ENCODE data around the gene GRK2.
A peak's percentile ranks its signal among the peaks of the same experiment; 100 is the strongest.

The GRK2 gene

DNA sequence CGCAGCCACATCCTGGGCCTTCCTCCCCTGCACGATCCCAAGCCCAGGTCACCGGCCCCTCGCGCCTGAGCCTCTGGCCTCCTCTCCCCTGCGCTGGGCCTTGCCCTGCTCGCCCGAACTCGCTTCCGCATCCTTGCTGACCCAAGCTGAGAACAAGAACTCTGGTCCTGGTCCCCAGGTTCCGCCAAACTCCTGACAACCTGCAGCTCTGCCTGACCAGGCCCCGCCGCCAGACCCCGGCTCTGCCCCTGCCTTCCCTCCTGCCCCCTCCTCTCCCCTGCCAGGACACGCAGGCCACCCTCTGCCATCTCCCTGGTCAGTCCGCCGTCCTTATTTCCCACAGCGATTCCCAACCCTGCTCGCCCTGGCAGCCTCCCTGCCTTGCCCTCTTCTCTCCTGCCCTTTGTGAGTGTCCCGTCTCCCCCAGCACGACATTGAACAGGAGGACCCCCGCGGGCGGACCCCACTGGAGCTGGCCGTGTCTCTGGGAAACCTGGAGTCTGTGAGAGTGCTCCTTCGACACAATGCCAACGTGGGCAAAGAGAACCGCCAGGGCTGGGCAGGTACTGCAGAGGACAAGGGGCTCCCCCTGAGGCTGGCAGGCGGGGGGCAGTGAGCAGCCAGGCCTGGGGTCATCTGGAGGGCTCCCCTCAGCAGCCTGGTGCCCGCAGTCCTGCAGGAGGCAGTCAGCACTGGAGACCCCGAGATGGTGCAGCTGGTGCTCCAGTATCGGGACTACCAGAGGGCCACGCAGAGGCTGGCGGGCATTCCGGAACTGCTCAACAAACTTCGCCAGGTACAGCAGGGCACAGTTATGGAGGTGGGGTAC is 23.6 kb downstream of the GRK2 start:
- Histone ChIP-seq H3K36me3 (ENCODE audit: control insufficient read depth, insufficient read depth, low read length) (peaks cover 27% of the 10 kb centered on the region), H3K27me3 (replicated peaks; ENCODE audit: control insufficient read depth, insufficient read depth, low read length) (no peaks in the 10 kb centered on the region), H3K4me3 (replicated peaks; ENCODE audit: low read depth, low read length) (peak overlapping the region; percentile 85)
- peak; percentile 21 for DNase-seq (ENCODE audit: extremely low read depth, insufficient read length)
- TF ChIP-seq, protein P1, sequence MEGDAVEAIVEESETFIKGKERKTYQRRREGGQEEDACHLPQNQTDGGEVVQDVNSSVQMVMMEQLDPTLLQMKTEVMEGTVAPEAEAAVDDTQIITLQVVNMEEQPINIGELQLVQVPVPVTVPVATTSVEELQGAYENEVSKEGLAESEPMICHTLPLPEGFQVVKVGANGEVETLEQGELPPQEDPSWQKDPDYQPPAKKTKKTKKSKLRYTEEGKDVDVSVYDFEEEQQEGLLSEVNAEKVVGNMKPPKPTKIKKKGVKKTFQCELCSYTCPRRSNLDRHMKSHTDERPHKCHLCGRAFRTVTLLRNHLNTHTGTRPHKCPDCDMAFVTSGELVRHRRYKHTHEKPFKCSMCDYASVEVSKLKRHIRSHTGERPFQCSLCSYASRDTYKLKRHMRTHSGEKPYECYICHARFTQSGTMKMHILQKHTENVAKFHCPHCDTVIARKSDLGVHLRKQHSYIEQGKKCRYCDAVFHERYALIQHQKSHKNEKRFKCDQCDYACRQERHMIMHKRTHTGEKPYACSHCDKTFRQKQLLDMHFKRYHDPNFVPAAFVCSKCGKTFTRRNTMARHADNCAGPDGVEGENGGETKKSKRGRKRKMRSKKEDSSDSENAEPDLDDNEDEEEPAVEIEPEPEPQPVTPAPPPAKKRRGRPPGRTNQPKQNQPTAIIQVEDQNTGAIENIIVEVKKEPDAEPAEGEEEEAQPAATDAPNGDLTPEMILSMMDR (IDR thresholded peaks at IDR 0.05; ENCODE audit: insufficient read depth, low read length, poor library complexity, severe bottlenecking) = no peak

GRCh38 chr11:67290801-67291200 is 24.5 kb downstream of the GRK2 start:
- Histone ChIP-seq H3K36me3 (ENCODE audit: control insufficient read depth, insufficient read depth, low read length) (peaks cover 21% of the 10 kb centered on the region), H3K4me3 (replicated peaks; ENCODE audit: low read depth, low read length) (no peak overlapping the region), H3K27me3 (replicated peaks; ENCODE audit: control insufficient read depth, insufficient read depth, low read length) (no peaks in the 10 kb centered on the region)
- DNase-seq (ENCODE audit: extremely low read depth, insufficient read length) = no peak
- TF ChIP-seq, protein P1 (IDR thresholded peaks at IDR 0.05; ENCODE audit: insufficient read depth, low read length, poor library complexity, severe bottlenecking) = no peak

DNA sequence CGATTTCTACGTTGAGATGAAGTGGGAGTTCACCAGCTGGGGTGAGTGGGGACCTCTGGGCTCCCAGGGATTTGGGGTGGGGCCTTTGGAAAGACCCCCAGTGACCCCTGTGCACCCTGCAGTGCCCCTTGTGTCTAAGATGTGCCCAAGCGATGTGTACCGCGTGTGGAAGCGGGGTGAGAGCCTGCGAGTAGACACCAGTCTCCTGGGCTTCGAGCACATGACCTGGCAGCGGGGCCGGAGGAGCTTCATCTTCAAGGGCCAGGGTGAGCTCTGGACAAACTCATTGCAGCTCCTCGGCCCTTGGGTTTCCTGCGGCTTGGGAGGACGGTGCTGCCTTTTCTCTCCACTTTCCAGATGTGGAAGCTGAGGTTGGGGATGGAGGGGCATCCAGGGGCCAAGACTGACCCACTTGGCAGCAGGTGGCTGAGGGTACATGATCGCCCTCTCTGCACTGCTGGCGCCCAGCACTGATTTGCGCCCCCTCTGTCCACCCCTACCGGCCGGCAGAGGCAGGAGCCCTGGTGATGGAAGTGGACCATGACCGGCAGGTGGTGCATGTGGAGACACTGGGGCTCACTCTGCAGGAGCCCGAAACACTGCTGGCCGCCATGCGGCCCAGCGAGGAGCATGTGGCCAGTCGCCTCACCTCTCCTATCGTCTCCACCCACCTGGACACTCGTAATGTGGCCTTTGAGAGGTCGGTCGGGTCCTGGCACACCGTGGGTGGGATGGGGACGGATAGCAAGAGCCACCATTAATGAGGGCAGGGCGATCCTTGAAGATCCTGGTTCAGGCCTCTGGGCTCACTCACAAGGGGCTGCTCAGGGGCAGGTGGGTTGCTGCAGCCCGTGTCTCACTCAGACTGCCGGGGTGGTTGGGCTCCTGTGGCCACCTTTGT is 25.5 kb downstream of the GRK2 start:
- TF ChIP-seq, protein P1 (IDR thresholded peaks at IDR 0.05; ENCODE audit: insufficient read depth, low read length, poor library complexity, severe bottlenecking) = no peak
- no peaks in the 10 kb centered on the region for H3K27me3 ChIP-seq (replicated peaks; ENCODE audit: control insufficient read depth, insufficient read depth, low read length)
- peaks cover 16% of the 10 kb centered on the region for H3K36me3 ChIP-seq (ENCODE audit: control insufficient read depth, insufficient read depth, low read length)
- no peak for DNase-seq (ENCODE audit: extremely low read depth, insufficient read length)
- H3K4me3 ChIP-seq (replicated peaks; ENCODE audit: low read depth, low read length) = no peak overlapping the region

- Histone ChIP-seq H3K4me3 (replicated peaks; ENCODE audit: low read depth, low read length) (no peak overlapping the region), H3K36me3 (ENCODE audit: control insufficient read depth, insufficient read depth, low read length) (peaks cover 13% of the 10 kb centered on the region), H3K27me3 (replicated peaks; ENCODE audit: control insufficient read depth, insufficient read depth, low read length) (no peaks in the 10 kb centered on the region)
- no peak for DNase-seq (ENCODE audit: extremely low read depth, insufficient read length)
- TF ChIP-seq, protein P1 (IDR thresholded peaks at IDR 0.05; ENCODE audit: insufficient read depth, low read length, poor library complexity, severe bottlenecking) = no peak
Observed at GRCh38 chr11:67292671-67293070, 26.4 kb downstream of the GRK2 start.

- TF ChIP-seq, protein P1 (IDR thresholded peaks at IDR 0.05; ENCODE audit: insufficient read depth, low read length, poor library complexity, severe bottlenecking) = no peak
- Histone ChIP-seq H3K36me3 (ENCODE audit: control insufficient read depth, insufficient read depth, low read length) (peaks cover 13% of the 10 kb centered on the region), H3K27me3 (replicated peaks; ENCODE audit: control insufficient read depth, insufficient read depth, low read length) (no peaks in the 10 kb centered on the region), H3K4me3 (replicated peaks; ENCODE audit: low read depth, low read length) (no peak overlapping the region)
- no peak for DNase-seq (ENCODE audit: extremely low read depth, insufficient read length)
Observed at GRCh38 chr11:67293090-67293489, 26.8 kb downstream of the GRK2 start.
